Spleen (tissue), 11 donors: Measurements from ENCODE around the gene FMN2. TPM values are rescaled to one million over a fixed set of nuclear protein-coding genes. Genes with fewer than 3 reads are reported as not detected.

Experiments
- DNase-seq: peaks from one replicate; pipeline ENCODE4 v3.0.0-alpha.2; 2020
- H3K27ac ChIP-seq, 8 donors: fragments of 200-600 bp; sonication (generic) in 7 of 8; 1 replicate in 4 of 8; 2 replicates in 4 of 8; pipeline versions ENCODE4 v1.5.0 to v1.8.0; 2016 to 2021; ENCODE audit warnings: inconsistent platforms in 4 of 8, mild to moderate bottlenecking in 4 of 8, moderate library complexity in 1 of 8
- H3K27me3 ChIP-seq, 7 donors: fragments of 200-600 bp; sonication (generic) in 6 of 7; replicated peaks in 1 of 7; 1 replicate in 4 of 7; 2 replicates in 3 of 7; pipeline versions ENCODE4 v1.5.0 to v1.8.0; 2016 to 2021; ENCODE audit warnings: inconsistent platforms in 3 of 7, mild to moderate bottlenecking in 1 of 7
- H3K36me3 ChIP-seq, 6 donors: fragments of 200-600 bp; sonication (generic) in 5 of 6; 1 replicate in 4 of 6; 2 replicates in 2 of 6; pipeline versions ENCODE4 v1.5.0 to v1.8.0; 2016 to 2021; ENCODE audit warnings: inconsistent platforms in 2 of 6
- H3K4me1 ChIP-seq, 6 donors: fragments of 200-600 bp; sonication (generic) in 5 of 6; 1 replicate in 3 of 6; 2 replicates in 3 of 6; pipeline versions ENCODE4 v1.5.0 to v1.8.0; 2016 to 2021; ENCODE audit warnings: inconsistent platforms in 3 of 6
- H3K4me3 ChIP-seq, 8 donors: fragments of 200-600 bp; sonication (generic) in 7 of 8; 1 replicate in 4 of 8; 2 replicates in 4 of 8; pipeline versions ENCODE4 v1.5.0 to v1.8.0; 2016 to 2021; ENCODE audit warnings: inconsistent platforms in 4 of 8, mild to moderate bottlenecking in 4 of 8, moderate library complexity in 2 of 8
- H3K9me3 ChIP-seq, 8 donors: fragments of 200-600 bp; sonication (generic) in 7 of 8; 1 replicate in 4 of 8; 2 replicates in 4 of 8; pipeline versions ENCODE4 v1.5.0 to v1.8.0; 2016 to 2021; ENCODE audit warnings: inconsistent platforms in 4 of 8
- CTCF ChIP-seq, 11 experiments: fragments of 200-600 bp in 7 of 11; fragments of 450-650 bp in 4 of 11; sonication (generic) in 4 of 11; IDR thresholded peaks in 8 of 11; conservative IDR thresholded peaks in 3 of 11; 1 replicate in 7 of 11; 2 replicates in 4 of 11; pipeline versions ENCODE4 v1.4.0 to v1.8.0; 2016 to 2021; ENCODE audit warnings: antibody characterized with exemption in 11 of 11, inconsistent platforms in 4 of 11, mild to moderate bottlenecking in 1 of 11
- POLR2A ChIP-seq, 3 donors: fragments of 450-650 bp; IDR thresholded peaks; one replicate each; pipeline ENCODE4 v1.5.1; 2017; ENCODE audit warnings: antibody characterized with exemption in 3 of 3, mild to moderate bottlenecking in 1 of 3
- POLR2AphosphoS5 ChIP-seq, 3 donors: sonication (generic); formaldehyde crosslinking; IDR thresholded peaks; one replicate each; pipeline ENCODE4 v1.5.1; 2017; ENCODE audit warnings: antibody characterized with exemption in 3 of 3
- WGBS, 5 donors: extraction: QIAGEN DNeasy Blood & Tissue Kit in 3 of 5; methylation state at CpG; one replicate each; pipeline versions ENCODE4 v1.1.5 to v1.1.7; 2013 to 2018; 5-methylcytosine and 5-hydroxymethylcytosine counted together
- intact Hi-C: fragments of 100-400 bp; cut with DNase I; formaldehyde crosslinking; loops from one replicate; pipeline ENCODE4 v1.15.0; 2023; ENCODE audit warnings: low total_unique reads
- polyA plus RNA-seq, 3 donors: library from polyadenylated mRNA; stranded (reverse); fragments of 200-250 nt; gene quantifications; one replicate each; pipeline ENCODE4 v1.2.1, GENCODE V29; 2013
- total RNA-seq, 7 donors: library from RNA; depleted of rRNA in 3 of 7; stranded (reverse); fragments of >200 nt in 3 of 7; fragmentation: NEBNext Ultra II Directional in 4 of 7; extraction: Animal tissue kit (Norgen Biotek cat#: 25700) in 4 of 7; gene quantifications; one replicate each; pipeline versions ENCODE4 v1.1.0 to v1.2.1, GENCODE V29; 2016 to 2021
- donor health status: healthy with polysubstance abuse.
- donor health status: DM: no; HTN: no; CAD: no; lungs with moderate emphysema.
- donor health status: DM: no; HTN: no; CAD: no.
- donor health status: Bipolar disorder and iron deficiency.
- donor health status: healthy.
- donor health status: DM: no; HTN: no; CAD: no.
- donor health status: DM: yes; HTN: yes; CAD: no.

FMN2 gene
- total and polyA plus RNA-seq, 10 donors, result 0.04 to 0.24 (median 0.12) TPM; not detected in 6

GRCh38 chr1:240338837-240339236, 247.2 kb downstream of the FMN2 start:
- Histone ChIP-seq H3K4me3 (no peak overlapping the region), H3K4me1 (no peaks in the 10 kb centered on the region), H3K27me3 (no peaks in the 10 kb centered on the region), H3K27ac (no peak overlapping the region), H3K36me3 (no peaks in the 10 kb centered on the region), H3K9me3 (no peaks in the 10 kb centered on the region)
- no peak for TF ChIP-seq POLR2AphosphoS5 (IDR thresholded peaks at IDR 0.05)
- TF ChIP-seq CTCF (IDR thresholded peaks at IDR 0.05 in 8 of 11, conservative IDR thresholded peaks at IDR 0.05 in 3 of 11), result no peak
- no peak for TF ChIP-seq POLR2A (IDR thresholded peaks at IDR 0.05)
- DNase-seq, result no peak
- intact Hi-C loops, result no loop called here
- 89 to 96% (median 92%) methylated on average over 9 of the region's 9 CpGs for WGBS, 5 donors

- intact Hi-C loops, result no loop called here
- no peaks in the 10 kb centered on the region for H3K27me3 ChIP-seq
- no peak overlapping the region for H3K4me3 ChIP-seq
- 67 to 88% (median 69%) methylated on average over 6 of the region's 6 CpGs for WGBS, 5 donors
- H3K4me1 ChIP-seq, result no peaks in the 10 kb centered on the region
- no peak overlapping the region for H3K27ac ChIP-seq
- no peak for DNase-seq
- TF ChIP-seq POLR2A (IDR thresholded peaks at IDR 0.05) (no peak), POLR2AphosphoS5 (IDR thresholded peaks at IDR 0.05) (no peak), CTCF (IDR thresholded peaks at IDR 0.05 in 8 of 11, conservative IDR thresholded peaks at IDR 0.05 in 3 of 11) (no peak)
- H3K9me3 ChIP-seq, result no peaks in the 10 kb centered on the region
- no peaks in the 10 kb centered on the region for H3K36me3 ChIP-seq
Observed at GRCh38 chr1:240341365-240342250, 249.9 kb downstream of the FMN2 start.

- Histone ChIP-seq H3K4me1 (no peaks in the 10 kb centered on the region), H3K27ac (no peak overlapping the region), H3K4me3 (no peak overlapping the region), H3K9me3 (no peaks in the 10 kb centered on the region), H3K27me3 (no peaks in the 10 kb centered on the region), H3K36me3 (no peaks in the 10 kb centered on the region)
- intact Hi-C loops, result no loop called here
- DNase-seq, result no peak
- TF ChIP-seq POLR2A (IDR thresholded peaks at IDR 0.05) (no peak), POLR2AphosphoS5 (IDR thresholded peaks at IDR 0.05) (no peak), CTCF (IDR thresholded peaks at IDR 0.05 in 8 of 11, conservative IDR thresholded peaks at IDR 0.05 in 3 of 11) (no peak)
- WGBS, 5 donors, result 68 to 78% (median 73%) methylated on average over 3 of the region's 3 CpGs
Observed at GRCh38 chr1:240342251-240342625, 250.6 kb downstream of the FMN2 start.

- no peak overlapping the region for H3K4me3 ChIP-seq
- intact Hi-C loops, result no loop called here
- TF ChIP-seq POLR2A (IDR thresholded peaks at IDR 0.05) (no peak), POLR2AphosphoS5 (IDR thresholded peaks at IDR 0.05) (no peak), CTCF (IDR thresholded peaks at IDR 0.05 in 8 of 11, conservative IDR thresholded peaks at IDR 0.05 in 3 of 11) (no peak)
- 37 to 66% (median 63%) methylated on average over 2 of the region's 2 CpGs for WGBS, 5 donors
- H3K9me3 ChIP-seq, result peaks cover 0 to 3% (median 0%) of the 10 kb centered on the region in 8 donors
- no peak overlapping the region for H3K27ac ChIP-seq
- no peak for DNase-seq
- H3K27me3 ChIP-seq, result no peaks in the 10 kb centered on the region
- H3K4me1 ChIP-seq, result no peaks in the 10 kb centered on the region
- no peaks in the 10 kb centered on the region for H3K36me3 ChIP-seq
Observed at GRCh38 chr1:240343045-240343444, 251.4 kb downstream of the FMN2 start.
